GM12864 (cell line): ENCODE data around the gene PPM1D.
A peak's percentile ranks its signal among the peaks of the same experiment; 100 is the strongest.
"Not testable (repeated sequence)": the region's sequence is repeated elsewhere in the genome, so short reads cannot be mapped to it uniquely, and the experiment has no call there.

Source experiments
- DNase-seq: peaks from one replicate; pipeline ENCODE4 v3.0.0-alpha.2; 2011; ENCODE audit warnings: low read depth
- H3K4me3 ChIP-seq: 2 replicates; pipeline ENCODE4 v1.5.1; 2011; ENCODE audit warnings: mild to moderate bottlenecking, low read depth, low read length, control low read depth
- CTCF ChIP-seq: IDR thresholded peaks from 2 replicates; pipeline ENCODE4 v1.5.1; 2011; ENCODE audit warnings: low read depth, mild to moderate bottlenecking, moderate library complexity, low read length, control low read depth, inconsistent platforms; ENCODE audit errors: missing control alignments

Gene PPM1D

GRCh38 chr17:60599620-60600489 is at the start of gene PPM1D:
Gene PPM1D (plus strand): TSS chr17:60600193. CDS start chr17:60600415, 222 bp downstream.
- peak; percentile 94 for DNase-seq
- peak within 1 kb of the TSS; percentile 62 for H3K4me3 ChIP-seq
- TF ChIP-seq CTCF, result no peak

GRCh38 chr17:60552255-60552654 is 47.7 kb upstream of the PPM1D start:
- not testable (repeated sequence) for DNase-seq

GRCh38 chr17:60554377-60554788 is 45.6 kb upstream of the PPM1D start:
- no peak for TF ChIP-seq CTCF
- no peak for DNase-seq
- no peak overlapping the region for H3K4me3 ChIP-seq

More at GRCh38 chr17:60552255-60552654, 47.7 kb upstream of the PPM1D start:
- not testable (repeated sequence) for H3K4me3 ChIP-seq

GRCh38 chr17:60555786-60556185 is 44.2 kb upstream of the PPM1D start:
- no peak overlapping the region for H3K4me3 ChIP-seq
- TF ChIP-seq CTCF, result no peak
- no peak for DNase-seq

GRCh38 chr17:60557805-60558204 is 42.2 kb upstream of the PPM1D start:
- H3K4me3 ChIP-seq, result no peak overlapping the region
- no peak for TF ChIP-seq CTCF
- DNase-seq, result no peak

- H3K4me3 ChIP-seq, result no peak overlapping the region
- DNase-seq, result no peak
- TF ChIP-seq CTCF, result no peak
Observed at GRCh38 chr17:60559659-60559994, 40.4 kb upstream of the PPM1D start.

- DNase-seq, result no peak
- no peak overlapping the region for H3K4me3 ChIP-seq
- TF ChIP-seq CTCF, result no peak
Observed at GRCh38 chr17:60559995-60560859, 39.8 kb upstream of the PPM1D start.
